ENCODE measurements around the gene PSMB2. TPM values are rescaled to one million over a fixed set of nuclear protein-coding genes. Genes with fewer than 3 reads are reported as not detected.

Gene PSMB2
- total and polyA plus RNA-seq, 7 donors = 29.3 to 66.5 (median 32.1) TPM

- 96% methylated on average over 9 of the region's 9 CpGs for WGBS, 2 donors
- no peak overlapping the region for H3K4me3 ChIP-seq
- H3K27ac ChIP-seq = no peak overlapping the region
- no peaks in the 10 kb centered on the region for H3K36me3 ChIP-seq
- TF ChIP-seq POLR2AphosphoS5 (IDR thresholded peaks at IDR 0.05) (no peak), CTCF (IDR thresholded peaks at IDR 0.05) (no peak), EP300 (IDR thresholded peaks at IDR 0.05) (no peak), POLR2A (IDR thresholded peaks at IDR 0.05) (no peak)
- no peak for DNase-seq
- no peaks in the 10 kb centered on the region for H3K27me3 ChIP-seq
- H3K4me1 ChIP-seq = no peaks in the 10 kb centered on the region
- no peaks in the 10 kb centered on the region for H3K9me3 ChIP-seq
- intact Hi-C loops (cut with DNase I) = no loop called here
Observed at GRCh38 chr1:35594005-35594760, 47.1 kb downstream of the PSMB2 start.

GRCh38 chr1:35592991-35593769 is 48.1 kb downstream of the PSMB2 start:
- no peak overlapping the region for H3K27ac ChIP-seq
- H3K4me1 ChIP-seq = no peaks in the 10 kb centered on the region
- no peak for DNase-seq
- H3K4me3 ChIP-seq = no peak overlapping the region
- no peak for TF ChIP-seq EP300 (IDR thresholded peaks at IDR 0.05)
- H3K9me3 ChIP-seq = no peaks in the 10 kb centered on the region
- H3K27me3 ChIP-seq = no peaks in the 10 kb centered on the region
- 75 to 77% methylated on average over 8 of the region's 8 CpGs for WGBS, 2 donors
- intact Hi-C loops (cut with DNase I) = no loop called here
- H3K36me3 ChIP-seq = no peaks in the 10 kb centered on the region

GRCh38 chr1:35591211-35591610 is 50.1 kb downstream of the PSMB2 start:
- Histone ChIP-seq H3K27ac (no peak overlapping the region), H3K4me3 (no peak overlapping the region), H3K27me3 (no peaks in the 10 kb centered on the region), H3K9me3 (no peaks in the 10 kb centered on the region), H3K4me1 (no peaks in the 10 kb centered on the region), H3K36me3 (no peaks in the 10 kb centered on the region)
- TF ChIP-seq POLR2A (IDR thresholded peaks at IDR 0.05) (no peak), POLR2AphosphoS5 (IDR thresholded peaks at IDR 0.05) (no peak), EP300 (IDR thresholded peaks at IDR 0.05) (no peak), CTCF (IDR thresholded peaks at IDR 0.05) (no peak)
- 96% methylated on average over 8 of the region's 8 CpGs for WGBS, 2 donors
- DNase-seq = no peak
- intact Hi-C loops (cut with DNase I) = no loop called here

GRCh38 chr1:35590476-35591040 is 50.8 kb downstream of the PSMB2 start:
- no peak overlapping the region for H3K27ac ChIP-seq
- TF ChIP-seq POLR2AphosphoS5 (IDR thresholded peaks at IDR 0.05) (no peak), CTCF (IDR thresholded peaks at IDR 0.05) (no peak), EP300 (IDR thresholded peaks at IDR 0.05) (no peak), POLR2A (IDR thresholded peaks at IDR 0.05) (no peak)
- WGBS, 2 donors = 95 to 96% methylated on average over 25 of the region's 25 CpGs
- intact Hi-C loops (cut with DNase I) = no loop called here
- H3K9me3 ChIP-seq = no peaks in the 10 kb centered on the region
- H3K4me1 ChIP-seq = no peaks in the 10 kb centered on the region
- DNase-seq = no peak
- no peak overlapping the region for H3K4me3 ChIP-seq
- no peaks in the 10 kb centered on the region for H3K27me3 ChIP-seq
- no peaks in the 10 kb centered on the region for H3K36me3 ChIP-seq

Data from sigmoid colon (tissue), 7 donors.